ENCODE measurements around the gene PITX1. TPM values are rescaled to one million over a fixed set of nuclear protein-coding genes. Genes with fewer than 3 reads are reported as not detected.

Gene PITX1
- polyA plus RNA-seq, 1 donor from 2014 or later = 0.38 TPM

GRCh38 chr5:135031813-135032694, 2.0 kb downstream of the PITX1 start:
- Mint-ChIP-seq H3K4me3 (peak overlapping the region; percentile 35 to 79 (median 60)), H3K36me3 (no peaks in the 10 kb centered on the region), H3K27me3 (peaks cover 58% of the 10 kb centered on the region), H3K9me3 (peaks cover 4 to 8% (median 4%) of the 10 kb centered on the region in 3 donors), H3K4me1 (peaks cover 13 to 29% (median 23%) of the 10 kb centered on the region in 3 donors), H3K27ac (peak overlapping the region; percentile 60 to 97 (median 72))

GRCh38 chr5:135030956-135031812, 2.8 kb downstream of the PITX1 start:
- Mint-ChIP-seq H3K36me3 (no peaks in the 10 kb centered on the region), H3K9me3 (peaks cover 4 to 7% (median 4%) of the 10 kb centered on the region in 3 donors), H3K27ac (peak overlapping the region in 1 of 3 donors; percentile 97), H3K4me3 (peak overlapping the region; percentile 21 to 80 (median 68)), H3K4me1 (peaks cover 13 to 29% (median 23%) of the 10 kb centered on the region in 3 donors), H3K27me3 (peaks cover 62% of the 10 kb centered on the region)

- peaks cover 4 to 7% (median 4%) of the 10 kb centered on the region in 3 donors for H3K9me3 Mint-ChIP-seq
- no peaks in the 10 kb centered on the region for H3K36me3 Mint-ChIP-seq
- peaks cover 13 to 29% (median 23%) of the 10 kb centered on the region in 3 donors for H3K4me1 Mint-ChIP-seq
- H3K27me3 Mint-ChIP-seq = peaks cover 65% of the 10 kb centered on the region
- peak overlapping the region; percentile 74 to 89 (median 84) for H3K27ac Mint-ChIP-seq
- peak overlapping the region in 3 of 4 donors; percentile 65 to 80 (median 72) for H3K4me3 Mint-ChIP-seq
Observed at GRCh38 chr5:135030123-135030955, 3.7 kb downstream of the PITX1 start.

- peak overlapping the region; percentile 64 to 84 (median 74) for H3K27ac Mint-ChIP-seq
- peaks cover 4 to 7% (median 4%) of the 10 kb centered on the region in 3 donors for H3K9me3 Mint-ChIP-seq
- no peaks in the 10 kb centered on the region for H3K36me3 Mint-ChIP-seq
- H3K4me3 Mint-ChIP-seq = peak overlapping the region; percentile 13 to 72 (median 23)
- peaks cover 13 to 24% (median 20%) of the 10 kb centered on the region in 3 donors for H3K4me1 Mint-ChIP-seq
- H3K27me3 Mint-ChIP-seq = peaks cover 60% of the 10 kb centered on the region
Observed at GRCh38 chr5:135029477-135030122, 4.4 kb downstream of the PITX1 start.

- peak overlapping the region; percentile 64 to 84 (median 74) for H3K27ac Mint-ChIP-seq
- H3K27me3 Mint-ChIP-seq = peaks cover 59% of the 10 kb centered on the region
- H3K4me3 Mint-ChIP-seq = peak overlapping the region; percentile 12 to 72 (median 24)
- peaks cover 13 to 24% (median 20%) of the 10 kb centered on the region in 3 donors for H3K4me1 Mint-ChIP-seq
- H3K9me3 Mint-ChIP-seq = peaks cover 4 to 5% (median 4%) of the 10 kb centered on the region in 3 donors
- no peaks in the 10 kb centered on the region for H3K36me3 Mint-ChIP-seq
Observed at GRCh38 chr5:135028791-135029476, 5.1 kb downstream of the PITX1 start.

GRCh38 chr5:135027697-135028615, 6.1 kb downstream of the PITX1 start:
- Mint-ChIP-seq H3K4me1 (peaks cover 11 to 20% (median 17%) of the 10 kb centered on the region in 3 donors), H3K9me3 (peaks cover 4 to 5% (median 4%) of the 10 kb centered on the region in 3 donors), H3K4me3 (peak overlapping the region in 2 of 4 donors; percentile 48 to 81), H3K27me3 (peaks cover 56% of the 10 kb centered on the region), H3K36me3 (peaks cover 2% of the 10 kb centered on the region), H3K27ac (peak overlapping the region; percentile 46 to 93 (median 88))

GRCh38 chr5:135027266-135027696, 6.7 kb downstream of the PITX1 start:
- Mint-ChIP-seq H3K4me1 (peaks cover 11 to 15% (median 14%) of the 10 kb centered on the region in 3 donors), H3K27ac (peak overlapping the region; percentile 46 to 93 (median 88)), H3K36me3 (peaks cover 2% of the 10 kb centered on the region), H3K9me3 (peaks cover 4 to 5% (median 4%) of the 10 kb centered on the region in 3 donors), H3K4me3 (peak overlapping the region in 3 of 4 donors; percentile 48 to 81 (median 51)), H3K27me3 (peaks cover 52% of the 10 kb centered on the region)

GRCh38 chr5:135026645-135027265, 7.3 kb downstream of the PITX1 start:
- H3K27ac Mint-ChIP-seq = peak overlapping the region in 2 of 3 donors; percentile 64 to 93
- H3K4me1 Mint-ChIP-seq = peaks cover 7 to 10% (median 9%) of the 10 kb centered on the region in 3 donors
- H3K9me3 Mint-ChIP-seq = peaks cover 4 to 5% (median 4%) of the 10 kb centered on the region in 3 donors
- peak overlapping the region in 2 of 4 donors; percentile 48 to 51 for H3K4me3 Mint-ChIP-seq
- H3K27me3 Mint-ChIP-seq = peaks cover 46% of the 10 kb centered on the region
- H3K36me3 Mint-ChIP-seq = peaks cover 2% of the 10 kb centered on the region

- peaks cover 4 to 5% (median 4%) of the 10 kb centered on the region in 3 donors for H3K9me3 Mint-ChIP-seq
- H3K4me3 Mint-ChIP-seq = no peak overlapping the region
- H3K27ac Mint-ChIP-seq = peak overlapping the region in 1 of 3 donors; percentile 93
- H3K4me1 Mint-ChIP-seq = peaks cover 3 to 8% (median 7%) of the 10 kb centered on the region in 3 donors
- H3K27me3 Mint-ChIP-seq = peaks cover 41% of the 10 kb centered on the region
- peaks cover 2% of the 10 kb centered on the region for H3K36me3 Mint-ChIP-seq
Observed at GRCh38 chr5:135025730-135026644, 8.0 kb downstream of the PITX1 start.

- peak overlapping the region in 1 of 3 donors; percentile 78 for H3K27ac Mint-ChIP-seq
- no peak overlapping the region for H3K4me3 Mint-ChIP-seq
- peaks cover 3 to 4% (median 4%) of the 10 kb centered on the region in 3 donors for H3K9me3 Mint-ChIP-seq
- peaks cover 2% of the 10 kb centered on the region for H3K36me3 Mint-ChIP-seq
- peaks cover 3 to 8% (median 5%) of the 10 kb centered on the region in 3 donors for H3K4me1 Mint-ChIP-seq
- peaks cover 32% of the 10 kb centered on the region for H3K27me3 Mint-ChIP-seq
Observed at GRCh38 chr5:135024956-135025729, 8.9 kb downstream of the PITX1 start.

Measured in IgD-negative memory B cell (primary cell).